Activated B cell treated with CpG ODN at 0.5 μM for 24 hours (primary cell): ENCODE measurements around the gene F5. TPM values are rescaled to one million over a fixed set of nuclear protein-coding genes. Genes with fewer than 3 reads are reported as not detected.

ENCODE experiments used
- ATAC-seq: fragments of 200-7000 bp; cut with Tn5 transposase; one replicate; pipeline ENCODE4 v1.10.0; 2021; ENCODE audit warnings: low read depth, mild to moderate bottlenecking, moderate library complexity
- CTCF ChIA-PET: fragments of 350-600 bp; sonication (Branson Sonifier 250); formaldehyde crosslinking; loops from one replicate; lab custom pipeline; 2021; ENCODE audit warnings: antibody characterized with exemption; lab: Charles Lee
- POLR2A ChIA-PET: fragments of 350-600 bp; sonication (Branson Sonifier 250); formaldehyde crosslinking; loops from one replicate; lab custom pipeline; 2021; ENCODE audit warnings: antibody characterized with exemption; lab: Charles Lee
- DNase-seq: peaks from one replicate; pipeline ENCODE4 v3.0.0; 2022
- H3K27ac Mint-ChIP-seq: one replicate; pipeline ENCODE4 v1.8.0; 2020; ENCODE audit warnings: mixed read lengths
- H3K27me3 Mint-ChIP-seq: one replicate; pipeline ENCODE4 v1.8.0; 2021; ENCODE audit warnings: mixed read lengths
- H3K36me3 Mint-ChIP-seq: one replicate; pipeline ENCODE4 v1.8.0; 2021; ENCODE audit warnings: low read depth, mixed read lengths
- H3K4me1 Mint-ChIP-seq: one replicate; pipeline ENCODE4 v1.8.0; 2021; ENCODE audit warnings: mixed read lengths
- H3K4me3 Mint-ChIP-seq: one replicate; pipeline ENCODE4 v1.8.0; 2020; ENCODE audit warnings: mild to moderate bottlenecking, mixed read lengths
- H3K9me3 Mint-ChIP-seq: one replicate; pipeline ENCODE4 v1.8.0; 2020; ENCODE audit warnings: mixed read lengths
- intact Hi-C: fragments of 100-400 bp; cut with micrococcal nuclease; formaldehyde crosslinking; loops from one replicate; pipeline ENCODE4 v1.15.1; 2024
- total RNA-seq: library from RNA; stranded (reverse); gene quantifications from 2 replicates; pipeline ENCODE4 v1.2.3, GENCODE V29; 2022
- TF ChIP-seq, protein P1 (sequence below): fragments of 200-600 bp; IDR thresholded peaks from one replicate; pipeline ENCODE4 v1.8.0; 2022; ENCODE audit warnings: antibody characterized with exemption, mild to moderate bottlenecking

Gene F5
- total RNA-seq, 1 donor from 2014 or later = 0.67 TPM

DNA sequence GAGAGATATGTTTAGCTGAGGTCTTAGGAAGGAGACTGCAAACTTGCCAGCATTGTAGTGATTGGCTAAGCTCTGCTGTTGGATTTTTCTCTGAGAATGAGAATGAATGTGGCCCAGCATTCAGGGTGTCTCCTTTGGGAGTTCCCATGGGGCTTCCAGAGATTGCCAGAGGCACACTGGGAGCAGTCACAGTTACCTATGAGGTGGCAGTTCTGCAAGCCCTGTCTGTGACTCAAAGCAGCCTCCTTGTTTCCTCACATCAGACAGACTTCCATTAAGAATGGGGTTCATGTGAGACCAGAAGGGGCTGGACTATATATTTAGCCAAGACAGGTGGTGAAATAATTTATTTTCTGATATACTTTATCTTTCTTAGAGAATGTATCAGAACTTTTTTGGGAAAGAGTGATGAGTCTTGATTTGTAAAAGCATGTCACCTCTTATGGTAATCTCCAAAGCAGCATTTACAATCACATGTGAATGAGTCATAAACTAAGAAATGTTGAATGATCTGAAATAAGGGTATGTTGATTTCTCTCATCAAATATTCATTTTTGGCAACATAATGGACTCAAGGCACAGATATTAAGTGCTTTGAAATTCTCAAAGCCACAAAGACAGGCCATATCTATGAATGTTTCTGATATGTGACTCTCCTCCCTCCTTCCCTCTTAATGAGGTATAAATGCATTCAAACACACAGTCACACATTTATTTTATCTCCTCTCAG, 91.1 kb downstream of the F5 start:
- Mint-ChIP-seq H3K27me3 (peaks cover 31% of the 10 kb centered on the region), H3K4me1 (no peaks in the 10 kb centered on the region), H3K9me3 (no peaks in the 10 kb centered on the region), H3K36me3 (no peaks in the 10 kb centered on the region), H3K27ac (no peak overlapping the region), H3K4me3 (no peak overlapping the region)
- ATAC-seq (no peak), DNase-seq (no peak)
- TF ChIP-seq, protein P1, sequence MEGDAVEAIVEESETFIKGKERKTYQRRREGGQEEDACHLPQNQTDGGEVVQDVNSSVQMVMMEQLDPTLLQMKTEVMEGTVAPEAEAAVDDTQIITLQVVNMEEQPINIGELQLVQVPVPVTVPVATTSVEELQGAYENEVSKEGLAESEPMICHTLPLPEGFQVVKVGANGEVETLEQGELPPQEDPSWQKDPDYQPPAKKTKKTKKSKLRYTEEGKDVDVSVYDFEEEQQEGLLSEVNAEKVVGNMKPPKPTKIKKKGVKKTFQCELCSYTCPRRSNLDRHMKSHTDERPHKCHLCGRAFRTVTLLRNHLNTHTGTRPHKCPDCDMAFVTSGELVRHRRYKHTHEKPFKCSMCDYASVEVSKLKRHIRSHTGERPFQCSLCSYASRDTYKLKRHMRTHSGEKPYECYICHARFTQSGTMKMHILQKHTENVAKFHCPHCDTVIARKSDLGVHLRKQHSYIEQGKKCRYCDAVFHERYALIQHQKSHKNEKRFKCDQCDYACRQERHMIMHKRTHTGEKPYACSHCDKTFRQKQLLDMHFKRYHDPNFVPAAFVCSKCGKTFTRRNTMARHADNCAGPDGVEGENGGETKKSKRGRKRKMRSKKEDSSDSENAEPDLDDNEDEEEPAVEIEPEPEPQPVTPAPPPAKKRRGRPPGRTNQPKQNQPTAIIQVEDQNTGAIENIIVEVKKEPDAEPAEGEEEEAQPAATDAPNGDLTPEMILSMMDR = no peak
- ChIA-PET POLR2A (no interaction called here), CTCF (no interaction called here)
- intact Hi-C loops = no loop called here

GRCh38 chr1:169494343-169494742, 91.9 kb downstream of the F5 start:
- H3K36me3 Mint-ChIP-seq = no peaks in the 10 kb centered on the region
- TF ChIP-seq, protein P1 = no peak
- no peaks in the 10 kb centered on the region for H3K4me1 Mint-ChIP-seq
- peaks cover 26% of the 10 kb centered on the region for H3K27me3 Mint-ChIP-seq
- ATAC-seq (no peak), DNase-seq (no peak)
- no peak overlapping the region for H3K27ac Mint-ChIP-seq
- no peaks in the 10 kb centered on the region for H3K9me3 Mint-ChIP-seq
- intact Hi-C loops = no loop called here
- CTCF ChIA-PET = no interaction called here
- H3K4me3 Mint-ChIP-seq = no peak overlapping the region
- POLR2A ChIA-PET = interaction anchor here (0.6 kb wide), 1 partner anchor 8 kb away, joined by 6 read pairs; the partner anchor contains the start of gene SLC19A2

DNA sequence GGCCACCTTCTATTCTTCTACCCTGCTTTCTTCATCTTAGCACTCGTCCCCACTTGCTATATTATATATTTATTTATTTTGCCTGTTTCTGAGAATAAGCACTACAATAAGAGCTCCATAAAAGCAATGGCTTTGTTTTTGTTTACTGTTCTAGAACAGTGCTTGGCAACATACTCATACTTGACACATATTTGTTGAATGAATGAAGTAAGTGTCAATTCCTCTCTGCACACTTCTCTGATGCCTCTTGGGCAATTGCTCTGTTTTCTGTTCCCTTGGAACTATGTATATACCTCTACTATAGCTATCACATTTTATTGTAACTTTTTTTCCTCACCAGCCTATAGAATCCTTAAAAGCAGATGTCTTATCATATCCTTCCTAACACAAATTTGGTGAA, 93.0 kb downstream of the F5 start:
- no peaks in the 10 kb centered on the region for H3K9me3 Mint-ChIP-seq
- no peak overlapping the region for H3K27ac Mint-ChIP-seq
- intact Hi-C loops = no loop called here
- no peak overlapping the region for H3K4me3 Mint-ChIP-seq
- H3K4me1 Mint-ChIP-seq = no peaks in the 10 kb centered on the region
- ATAC-seq = no peak
- DNase-seq = no peak
- TF ChIP-seq, protein P1 = no peak
- H3K36me3 Mint-ChIP-seq = no peaks in the 10 kb centered on the region
- ChIA-PET CTCF (no interaction called here), POLR2A (no interaction called here)
- peaks cover 19% of the 10 kb centered on the region for H3K27me3 Mint-ChIP-seq

- POLR2A ChIA-PET = interaction anchor here (0.5 kb wide), 1 partner anchor 350 kb away, joined by 4 read pairs; no protein-coding TSS in a partner anchor
- CTCF ChIA-PET = no interaction called here
- no peak for ATAC-seq
- intact Hi-C loops = no loop called here
- DNase-seq = no peak
- Mint-ChIP-seq H3K27ac (no peak overlapping the region), H3K27me3 (peaks cover 13% of the 10 kb centered on the region), H3K9me3 (no peaks in the 10 kb centered on the region), H3K36me3 (no peaks in the 10 kb centered on the region), H3K4me3 (no peak overlapping the region), H3K4me1 (peaks cover under 1% of the 10 kb centered on the region)
- TF ChIP-seq, protein P1 = no peak
These were observed 94.4 kb downstream of the F5 start for GRCh38 chr1:169491845-169492281.

DNA sequence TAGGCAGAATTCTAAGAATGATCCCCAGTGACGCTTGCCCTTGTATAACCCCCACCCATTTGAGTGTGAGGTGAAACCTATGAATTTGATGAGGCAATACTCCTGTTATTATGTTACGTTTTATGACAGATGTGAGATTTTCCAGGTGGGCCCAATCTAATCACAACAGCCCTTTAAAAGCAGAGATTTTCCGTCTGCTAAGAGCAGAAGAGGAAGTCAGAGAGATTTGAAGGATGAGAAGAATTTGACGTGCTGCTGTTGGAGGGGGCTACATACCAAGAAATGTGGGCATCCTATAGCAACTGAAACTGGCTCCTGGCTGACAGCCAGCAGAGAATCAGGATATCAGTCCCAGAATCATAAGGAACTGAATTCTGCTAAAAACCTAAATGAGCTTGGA, 98.1 kb downstream of the F5 start:
- H3K4me1 Mint-ChIP-seq = peaks cover 27% of the 10 kb centered on the region
- ChIA-PET POLR2A (no interaction called here), CTCF (no interaction called here)
- DNase-seq = no peak
- peaks cover 9% of the 10 kb centered on the region for H3K36me3 Mint-ChIP-seq
- intact Hi-C loops = loop anchor here (5.0 to 10.0 kb wide), 8 partner anchors 99 to 1997 kb away; partner anchors contain the start of genes DCAF6, F5, FMO4 and KIFAP3
- no peak overlapping the region for H3K27ac Mint-ChIP-seq
- H3K27me3 Mint-ChIP-seq = no peaks in the 10 kb centered on the region
- TF ChIP-seq, protein P1 = no peak
- no peaks in the 10 kb centered on the region for H3K9me3 Mint-ChIP-seq
- H3K4me3 Mint-ChIP-seq = no peak overlapping the region
- no peak for ATAC-seq
